ENCODE results near the gene FAM117B.

The FAM117B gene

DNA sequence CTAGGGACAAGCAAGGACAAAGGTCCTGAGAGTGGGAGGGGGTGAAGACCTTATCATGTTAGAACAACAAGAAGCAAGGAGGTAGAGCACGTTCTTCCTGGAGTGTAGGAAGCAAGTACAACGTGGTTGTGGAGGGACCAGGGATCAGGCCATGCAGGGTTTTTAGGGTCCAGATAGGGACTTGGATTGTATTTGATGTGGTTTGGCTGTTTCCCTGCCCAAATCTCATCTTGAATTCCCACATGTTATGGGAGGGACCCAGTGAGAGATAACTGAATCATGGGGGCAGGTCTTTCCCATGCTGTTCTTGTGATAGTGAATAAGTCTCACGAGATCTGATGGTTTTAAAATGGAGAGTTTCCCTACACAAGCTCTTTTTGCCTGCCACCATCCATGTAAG is 183.6 kb downstream of the FAM117B start:
- DNase-seq: no peak

Measured in stimulated activated CD4-positive, alpha-beta T cell treated with anti-CD3 and anti-CD28 coated beads, Interleukin-4, amount 100 ng/mL, for 4 hours (primary cell).